Breast epithelium (tissue), 3 donors: ENCODE results near the gene PREP.

ENCODE experiments used
- POLR2A ChIP-seq: fragments of 450-650 bp; IDR thresholded peaks from one replicate; pipeline ENCODE4 v1.6.1; 2016; ENCODE audit warnings: antibody characterized with exemption, mild to moderate bottlenecking, moderate library complexity
- TF ChIP-seq, protein P1 (sequence below), 3 donors: fragments of 450-650 bp; IDR thresholded peaks; one replicate each; pipeline ENCODE4 v1.5.1; 2016 to 2017; ENCODE audit warnings: antibody characterized with exemption in 3 of 3, mild to moderate bottlenecking in 3 of 3, moderate library complexity in 3 of 3

DNA sequence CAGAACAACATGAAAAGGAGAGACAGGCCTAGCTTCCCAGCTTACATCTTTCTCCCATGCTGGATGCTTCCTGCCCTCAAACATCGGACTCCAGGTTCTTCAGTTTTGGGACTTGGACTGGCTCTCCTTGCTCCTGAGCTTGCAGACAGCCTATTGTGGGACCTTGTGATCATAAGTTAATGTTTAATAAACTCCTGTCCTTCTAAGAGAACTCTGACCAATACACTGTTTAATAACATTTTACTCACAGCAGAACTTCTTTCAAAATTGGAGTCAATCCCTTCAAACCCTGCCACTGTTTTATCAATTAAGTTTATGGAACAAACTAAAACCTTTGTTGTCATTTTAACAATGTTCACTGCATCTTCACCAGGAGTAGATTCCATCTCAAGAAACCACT is 111.4 kb downstream of the PREP start:
- TF ChIP-seq, protein P1, sequence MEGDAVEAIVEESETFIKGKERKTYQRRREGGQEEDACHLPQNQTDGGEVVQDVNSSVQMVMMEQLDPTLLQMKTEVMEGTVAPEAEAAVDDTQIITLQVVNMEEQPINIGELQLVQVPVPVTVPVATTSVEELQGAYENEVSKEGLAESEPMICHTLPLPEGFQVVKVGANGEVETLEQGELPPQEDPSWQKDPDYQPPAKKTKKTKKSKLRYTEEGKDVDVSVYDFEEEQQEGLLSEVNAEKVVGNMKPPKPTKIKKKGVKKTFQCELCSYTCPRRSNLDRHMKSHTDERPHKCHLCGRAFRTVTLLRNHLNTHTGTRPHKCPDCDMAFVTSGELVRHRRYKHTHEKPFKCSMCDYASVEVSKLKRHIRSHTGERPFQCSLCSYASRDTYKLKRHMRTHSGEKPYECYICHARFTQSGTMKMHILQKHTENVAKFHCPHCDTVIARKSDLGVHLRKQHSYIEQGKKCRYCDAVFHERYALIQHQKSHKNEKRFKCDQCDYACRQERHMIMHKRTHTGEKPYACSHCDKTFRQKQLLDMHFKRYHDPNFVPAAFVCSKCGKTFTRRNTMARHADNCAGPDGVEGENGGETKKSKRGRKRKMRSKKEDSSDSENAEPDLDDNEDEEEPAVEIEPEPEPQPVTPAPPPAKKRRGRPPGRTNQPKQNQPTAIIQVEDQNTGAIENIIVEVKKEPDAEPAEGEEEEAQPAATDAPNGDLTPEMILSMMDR (IDR thresholded peaks at IDR 0.05), result no peak
- no peak for TF ChIP-seq POLR2A
